SU-DHL-6 (cell line): Measurements from ENCODE around the gene MYH2.

Experiments used
- H2AFZ ChIP-seq: fragments of 200-600 bp; sonication (generic); 2 replicates; pipeline ENCODE4 v1.6.1; 2014; ENCODE audit warnings: low read depth, mild to moderate bottlenecking, moderate library complexity, mixed read lengths, antibody characterized with exemption, low read length; ENCODE audit not compliant: severe bottlenecking
- H3F3A ChIP-seq: fragments of 200-600 bp; shearing (Covaris generic); 2 replicates; pipeline ENCODE4 v1.6.0; 2016; ENCODE audit warnings: antibody characterized with exemption, mild to moderate bottlenecking; ENCODE audit not compliant: insufficient read depth
- H3K27ac ChIP-seq: fragments of 200-600 bp; sonication (generic); 2 replicates; pipeline ENCODE4 v1.5.1; 2016; ENCODE audit warnings: low read depth, mild to moderate bottlenecking, low read length, moderate library complexity, mixed read lengths
- H3K27me3 ChIP-seq: fragments of 200-600 bp; sonication (generic), shearing (Covaris generic); 2 replicates; pipeline ENCODE4 v1.6.0; 2014; ENCODE audit warnings: mild to moderate bottlenecking, low read length
- H3K36me3 ChIP-seq: fragments of 200-600 bp; sonication (generic); 2 replicates; pipeline ENCODE4 v1.6.1; 2014; ENCODE audit warnings: mild to moderate bottlenecking, low read length, mixed read lengths
- H3K4me2 ChIP-seq: fragments of 300-600, 200-600 bp; shearing (Covaris generic), sonication (generic); 2 replicates; pipeline ENCODE4 v1.6.0; 2014; ENCODE audit warnings: low read length, low read depth, mild to moderate bottlenecking; ENCODE audit not compliant: poor library complexity, severe bottlenecking
- H3K4me3 ChIP-seq: fragments of 200-600 bp; sonication (generic); 2 replicates; pipeline ENCODE4 v1.5.1; 2014; ENCODE audit warnings: antibody characterized with exemption, low read length, mild to moderate bottlenecking, mixed read lengths; ENCODE audit not compliant: insufficient read depth, poor library complexity, severe bottlenecking
- H3K79me2 ChIP-seq: fragments of 200-600 bp; sonication (generic); 2 replicates; pipeline ENCODE4 v1.6.1; 2014; ENCODE audit warnings: mild to moderate bottlenecking, low read length, moderate library complexity; ENCODE audit not compliant: insufficient read depth
- H3K9ac ChIP-seq: fragments of 200-600 bp; sonication (generic); 2 replicates; pipeline ENCODE4 v1.7.0; 2014; ENCODE audit warnings: mild to moderate bottlenecking, low read length
- H3K9me2 ChIP-seq: fragments of 200-600 bp; sonication (generic); replicated peaks from 2 replicates; pipeline ENCODE4 v1.6.1; 2014; ENCODE audit warnings: low read length; ENCODE audit not compliant: insufficient read depth
- H3K9me3 ChIP-seq: fragments of 200-600 bp; sonication (generic); 2 replicates; pipeline ENCODE4 v1.6.1; 2014; ENCODE audit warnings: low read length, mixed read lengths; ENCODE audit not compliant: insufficient read depth
- H4K20me1 ChIP-seq: fragments of 200-600 bp; sonication (generic); 2 replicates; pipeline ENCODE4 v1.6.1; 2014; ENCODE audit warnings: low read depth, mild to moderate bottlenecking, antibody characterized with exemption, low read length, moderate library complexity, mixed read lengths
- EZH2phosphoT487 ChIP-seq: fragments of 200-600 bp; sonication (generic), shearing (Covaris generic); conservative IDR thresholded peaks from 2 replicates; pipeline ENCODE4 v1.6.1; 2018; ENCODE audit warnings: mild to moderate bottlenecking, antibody characterized with exemption, low read length, moderate library complexity, mixed read lengths
- TF ChIP-seq, protein P1 (sequence below): fragments of 200-600 bp; sonication (generic); IDR thresholded peaks from one replicate; pipeline ENCODE4 v1.5.1; 2017; ENCODE audit warnings: antibody characterized with exemption, mild to moderate bottlenecking, low read length, moderate library complexity; ENCODE audit not compliant: insufficient read depth, poor library complexity, severe bottlenecking

The MYH2 gene

DNA sequence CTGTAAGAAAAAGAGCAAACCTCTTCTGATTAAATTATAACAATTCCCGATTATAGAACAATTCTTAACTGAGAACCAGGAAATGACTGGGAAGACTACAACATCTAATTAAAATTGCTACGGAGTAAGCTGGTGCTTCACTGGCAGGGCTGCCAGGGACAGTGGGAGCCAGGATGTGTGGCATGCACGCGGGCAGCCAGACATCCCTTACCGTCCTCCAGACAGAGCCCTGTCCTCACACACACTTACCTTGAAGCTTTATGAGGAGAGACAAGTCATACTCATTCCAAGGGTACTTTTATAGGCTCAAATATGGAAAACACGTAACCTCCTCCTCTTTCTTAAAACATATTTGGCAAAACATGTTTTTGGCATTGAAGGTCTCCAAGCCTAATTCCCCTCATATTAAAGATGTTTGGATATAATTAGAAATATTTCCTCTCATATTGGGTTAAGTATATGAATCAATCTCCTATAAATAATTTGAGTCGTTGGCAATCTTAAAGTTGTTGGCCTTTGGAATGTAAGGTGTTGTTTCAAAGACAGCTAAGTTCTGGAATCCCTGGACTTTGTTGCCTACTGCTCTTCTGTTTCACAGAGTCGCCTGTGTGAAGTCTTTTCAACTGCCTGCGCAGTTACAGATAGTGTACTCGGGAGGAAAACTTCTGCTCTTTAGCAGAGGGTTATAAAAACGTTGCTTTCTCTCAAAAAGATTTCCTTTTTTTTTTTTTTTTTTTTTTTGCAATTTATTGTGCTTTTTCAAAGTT lies 31.0 kb downstream of the MYH2 start, which contains the start of gene MYH1:
MYH1 (minus strand) TSS at position 272 of the 767 bp plus-strand sequence. CDS start 1,900 bp downstream, outside the sequence.
- Histone ChIP-seq H3K4me3 (no peak within 1 kb of the TSS), H3K79me2 (no peaks in the 10 kb centered on the region), H3K4me2 (no peak within 1 kb of the TSS), H3F3A (no peaks in the 10 kb centered on the region), H3K9me2 (no peaks in the 10 kb centered on the region), H3K27me3 (no peaks in the 10 kb centered on the region), H2AFZ (no peak within 1 kb of the TSS), H3K9ac (no peak within 1 kb of the TSS), H3K9me3 (no peaks in the 10 kb centered on the region), H3K27ac (no peak within 1 kb of the TSS), H4K20me1 (no peaks in the 10 kb centered on the region), H3K36me3 (no peaks in the 10 kb centered on the region)
- TF ChIP-seq, protein P1, sequence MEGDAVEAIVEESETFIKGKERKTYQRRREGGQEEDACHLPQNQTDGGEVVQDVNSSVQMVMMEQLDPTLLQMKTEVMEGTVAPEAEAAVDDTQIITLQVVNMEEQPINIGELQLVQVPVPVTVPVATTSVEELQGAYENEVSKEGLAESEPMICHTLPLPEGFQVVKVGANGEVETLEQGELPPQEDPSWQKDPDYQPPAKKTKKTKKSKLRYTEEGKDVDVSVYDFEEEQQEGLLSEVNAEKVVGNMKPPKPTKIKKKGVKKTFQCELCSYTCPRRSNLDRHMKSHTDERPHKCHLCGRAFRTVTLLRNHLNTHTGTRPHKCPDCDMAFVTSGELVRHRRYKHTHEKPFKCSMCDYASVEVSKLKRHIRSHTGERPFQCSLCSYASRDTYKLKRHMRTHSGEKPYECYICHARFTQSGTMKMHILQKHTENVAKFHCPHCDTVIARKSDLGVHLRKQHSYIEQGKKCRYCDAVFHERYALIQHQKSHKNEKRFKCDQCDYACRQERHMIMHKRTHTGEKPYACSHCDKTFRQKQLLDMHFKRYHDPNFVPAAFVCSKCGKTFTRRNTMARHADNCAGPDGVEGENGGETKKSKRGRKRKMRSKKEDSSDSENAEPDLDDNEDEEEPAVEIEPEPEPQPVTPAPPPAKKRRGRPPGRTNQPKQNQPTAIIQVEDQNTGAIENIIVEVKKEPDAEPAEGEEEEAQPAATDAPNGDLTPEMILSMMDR: no peak
- TF ChIP-seq EZH2phosphoT487: no peak

DNA sequence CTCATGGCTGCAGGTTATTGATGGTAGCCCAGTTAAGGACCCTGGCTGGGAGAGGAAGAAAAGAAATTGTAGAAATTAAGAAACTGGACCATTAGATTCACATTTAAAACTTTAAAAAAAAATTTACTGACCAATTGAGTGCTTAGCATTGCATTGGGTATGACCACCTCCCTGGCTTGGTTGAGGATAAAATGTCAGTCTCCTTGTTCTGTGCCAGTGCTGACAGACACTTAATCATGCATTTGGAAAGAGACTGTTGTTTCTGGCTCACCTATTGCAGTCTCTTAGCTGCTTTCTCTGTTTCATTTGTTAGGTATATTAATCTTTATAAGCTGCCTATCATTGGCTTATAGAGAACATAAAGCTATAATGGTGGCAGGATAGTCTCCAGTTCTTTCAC lies 32.8 kb downstream of the MYH2 start:
- no peaks in the 10 kb centered on the region for H3K9me2 ChIP-seq

DNA sequence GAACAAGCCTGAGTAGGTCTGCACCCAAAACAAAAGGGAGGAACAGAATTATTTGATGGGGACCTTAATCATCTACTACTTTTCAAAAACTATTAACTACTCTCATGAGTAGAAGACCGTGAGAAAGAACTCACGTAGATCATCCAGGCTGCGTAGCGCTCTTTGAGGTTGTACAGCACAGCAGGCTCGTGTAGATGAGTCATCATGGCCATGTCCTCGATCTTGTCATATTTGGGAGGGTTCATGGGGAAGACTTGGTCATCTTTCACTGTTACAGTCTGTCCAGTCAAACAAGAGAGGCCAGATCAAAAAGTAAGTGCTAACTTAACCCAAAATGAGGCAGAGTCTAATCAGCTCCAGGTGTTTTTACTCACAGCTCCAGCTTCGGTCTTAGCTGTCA lies 33.4 kb downstream of the MYH2 start:
- H3K79me2 ChIP-seq: no peaks in the 10 kb centered on the region
- no peaks in the 10 kb centered on the region for H3K27me3 ChIP-seq
- no peaks in the 10 kb centered on the region for H3F3A ChIP-seq
- no peak overlapping the region for H3K27ac ChIP-seq
- H3K36me3 ChIP-seq: no peaks in the 10 kb centered on the region
- H3K4me3 ChIP-seq: no peak overlapping the region
- H3K9me3 ChIP-seq: no peaks in the 10 kb centered on the region
- H3K4me2 ChIP-seq: no peak overlapping the region
- no peak overlapping the region for H2AFZ ChIP-seq
- no peak overlapping the region for H3K9ac ChIP-seq
- H4K20me1 ChIP-seq: no peaks in the 10 kb centered on the region
- no peaks in the 10 kb centered on the region for H3K9me2 ChIP-seq
- no peak for TF ChIP-seq EZH2phosphoT487
- TF ChIP-seq, protein P1: no peak

More for the DNA sequence above, 32.8 kb downstream of the MYH2 start:
- no peak overlapping the region for H3K4me3 ChIP-seq
- H4K20me1 ChIP-seq: no peaks in the 10 kb centered on the region
- no peaks in the 10 kb centered on the region for H3K79me2 ChIP-seq
- H3K27me3 ChIP-seq: no peaks in the 10 kb centered on the region
- no peak overlapping the region for H3K9ac ChIP-seq
- H3K27ac ChIP-seq: no peak overlapping the region
- H3K36me3 ChIP-seq: no peaks in the 10 kb centered on the region
- no peaks in the 10 kb centered on the region for H3F3A ChIP-seq
- H2AFZ ChIP-seq: no peak overlapping the region
- TF ChIP-seq EZH2phosphoT487: no peak
- TF ChIP-seq, protein P1: no peak
- H3K4me2 ChIP-seq: no peak overlapping the region
- no peaks in the 10 kb centered on the region for H3K9me3 ChIP-seq
